ENCODE measurements around the gene AFF1. TPM values are rescaled to one million over a fixed set of nuclear protein-coding genes. Genes with fewer than 3 reads are reported as not detected.
"Not testable (repeated sequence)": the region's sequence is repeated elsewhere in the genome, so short reads cannot be mapped to it uniquely, and the experiment has no call there.

The AFF1 gene
- polyA plus RNA-seq, 3 donors, result 43.6 to 47.3 (median 45.4) TPM

- no peak for DNase-seq (ENCODE audit: low read depth in 3 of 3, low spot score in 2 of 3)
Measured at GRCh38 chr4:87010192-87010591, 75.4 kb downstream of the AFF1 start.

GRCh38 chr4:87011340-87012034 is 76.7 kb downstream of the AFF1 start:
- no peak for DNase-seq (ENCODE audit: low read depth in 3 of 3, low spot score in 2 of 3)

DNA sequence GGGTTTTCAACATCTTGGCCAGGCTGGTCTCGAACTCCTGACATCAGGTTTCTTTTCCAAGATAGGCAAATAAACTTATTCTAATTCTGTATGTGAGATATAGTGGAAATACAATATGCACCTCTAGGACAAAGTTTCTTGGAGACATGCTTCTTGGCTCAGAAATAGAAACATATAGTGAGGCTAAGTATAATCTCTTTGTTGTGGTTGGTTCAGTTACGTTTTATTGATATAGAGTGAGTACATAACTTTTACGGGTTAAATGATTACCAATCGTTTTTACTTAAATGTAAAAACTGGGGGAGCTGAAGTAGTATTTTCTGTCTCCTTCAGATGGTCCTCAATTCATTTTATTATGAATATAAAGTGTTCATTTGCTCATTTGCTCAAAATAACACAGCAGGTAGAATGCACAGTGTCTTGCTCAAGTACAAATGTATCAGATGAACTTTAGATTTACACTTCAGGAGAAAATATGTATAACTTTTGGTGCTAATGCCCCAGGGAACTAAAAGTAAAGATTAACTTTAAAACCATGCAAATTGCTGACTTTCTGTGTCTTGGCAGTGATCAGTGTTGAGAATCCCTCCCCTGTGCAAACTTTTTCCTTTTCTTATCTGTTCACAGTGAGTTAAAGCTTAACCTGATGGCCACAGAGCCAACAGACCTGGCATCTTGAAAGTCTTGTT is 77.6 kb downstream of the AFF1 start:
- DNase-seq (ENCODE audit: low read depth in 3 of 3, low spot score in 2 of 3), result no peak

DNA sequence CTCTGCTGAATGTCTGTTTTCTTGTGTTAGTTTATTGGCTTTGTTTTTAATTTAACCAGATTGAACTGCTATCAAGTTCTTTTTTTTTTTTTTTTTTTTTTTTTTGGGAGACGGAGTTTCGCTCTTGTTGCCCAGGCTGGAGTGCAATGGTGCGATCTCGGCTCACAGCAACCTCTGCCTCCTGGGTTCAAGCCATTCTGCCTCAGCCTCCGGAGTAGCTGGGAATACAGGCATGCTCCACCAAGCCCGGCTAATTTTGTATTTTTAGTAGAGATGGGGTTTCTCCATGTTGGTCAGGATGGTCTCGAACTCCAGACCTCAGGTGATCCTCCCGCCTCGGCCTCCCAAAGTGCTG is 78.1 kb downstream of the AFF1 start:
- DNase-seq (ENCODE audit: low read depth in 3 of 3, low spot score in 2 of 3), result not testable (repeated sequence)

- DNase-seq (ENCODE audit: low read depth in 3 of 3, low spot score in 2 of 3), result no peak
Measured at GRCh38 chr4:87014284-87014782, 79.5 kb downstream of the AFF1 start.

DNA sequence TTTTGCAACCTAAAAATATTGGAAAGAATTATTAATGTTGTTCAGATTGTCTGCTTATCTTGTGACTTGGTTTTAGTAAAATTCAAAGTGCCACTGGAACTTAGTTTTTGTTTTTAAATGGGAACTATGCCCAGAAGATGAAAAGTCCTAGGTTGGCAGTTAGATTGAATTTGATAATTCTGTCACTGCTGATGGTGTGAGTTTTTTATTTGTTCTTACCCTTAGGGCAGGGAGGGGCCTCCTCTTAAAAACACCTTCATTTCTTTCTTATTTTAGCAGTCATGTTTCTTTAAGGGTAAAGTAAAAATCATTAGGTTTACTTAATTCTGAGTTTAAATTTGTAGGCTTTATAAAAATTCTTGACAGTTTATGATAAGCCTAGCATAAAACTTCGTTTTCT is 80.6 kb downstream of the AFF1 start:
- no peak for DNase-seq (ENCODE audit: low read depth in 3 of 3, low spot score in 2 of 3)

DNA sequence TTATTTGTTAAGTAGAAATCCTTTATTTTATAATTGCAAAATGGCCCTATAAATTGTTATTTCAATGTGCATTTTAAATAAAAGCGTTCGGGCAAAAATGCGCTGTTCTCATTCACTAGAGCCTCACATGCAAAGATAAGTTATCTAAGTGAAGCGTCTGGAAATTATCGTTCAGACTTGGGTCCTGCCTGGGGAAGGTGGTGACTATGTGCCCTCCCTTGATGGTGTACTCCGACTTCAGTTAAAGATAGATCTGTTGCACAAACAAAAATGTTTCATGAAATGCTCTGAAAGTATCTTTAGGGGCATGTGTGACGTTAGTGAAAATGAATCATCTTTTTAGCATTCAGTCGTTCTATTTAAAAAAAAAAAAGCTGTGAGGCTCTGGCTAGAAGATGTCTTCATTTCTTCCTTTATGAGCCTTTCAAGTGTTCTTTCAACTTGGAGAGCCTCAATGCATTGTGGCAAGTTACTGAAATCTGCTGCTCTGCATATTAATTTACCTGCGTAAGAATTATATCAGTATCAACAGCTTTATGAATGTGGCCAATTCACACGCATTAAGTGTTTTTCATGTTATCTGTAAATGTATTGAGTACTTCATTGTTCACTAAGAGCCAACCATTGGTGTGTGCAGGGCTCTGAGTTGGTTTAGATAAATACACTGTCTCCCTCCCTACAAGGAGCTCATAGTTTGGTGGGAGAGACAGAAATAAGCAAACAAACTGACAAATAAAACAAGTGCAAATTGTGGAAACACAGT is 83.0 kb downstream of the AFF1 start:
- DNase-seq (ENCODE audit: low read depth in 3 of 3, low spot score in 2 of 3), result no peak

- no peak for DNase-seq (ENCODE audit: low read depth in 3 of 3, low spot score in 2 of 3)
Measured at GRCh38 chr4:87018753-87019152, 83.9 kb downstream of the AFF1 start.

DNA sequence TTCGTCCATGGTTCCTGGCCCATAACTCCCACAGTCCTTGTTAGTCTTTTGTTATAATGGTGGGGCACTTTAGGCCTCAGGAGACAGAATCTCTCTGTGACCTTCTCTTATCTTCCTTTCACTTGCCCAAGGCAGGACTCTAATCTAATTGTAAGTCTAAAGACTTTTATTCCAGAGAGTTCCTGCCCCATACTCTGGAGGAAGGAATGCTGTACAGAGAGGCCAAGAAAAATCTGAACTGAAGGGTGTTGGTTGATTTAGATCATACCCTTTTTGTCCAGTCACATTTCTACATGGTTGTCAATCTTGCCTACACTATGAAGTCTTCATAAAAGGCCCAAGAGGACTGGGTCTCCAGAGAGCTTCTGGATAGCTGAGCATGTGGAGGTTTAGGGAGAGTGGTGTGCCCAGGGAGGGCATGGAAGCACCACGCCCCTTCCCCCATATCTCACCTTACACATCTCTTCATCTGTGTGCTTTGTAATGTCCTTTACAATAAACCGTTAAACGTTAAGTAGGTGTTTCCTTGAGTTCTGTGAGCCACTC is 84.5 kb downstream of the AFF1 start:
- no peak for DNase-seq (ENCODE audit: low read depth in 3 of 3, low spot score in 2 of 3)

DNA sequence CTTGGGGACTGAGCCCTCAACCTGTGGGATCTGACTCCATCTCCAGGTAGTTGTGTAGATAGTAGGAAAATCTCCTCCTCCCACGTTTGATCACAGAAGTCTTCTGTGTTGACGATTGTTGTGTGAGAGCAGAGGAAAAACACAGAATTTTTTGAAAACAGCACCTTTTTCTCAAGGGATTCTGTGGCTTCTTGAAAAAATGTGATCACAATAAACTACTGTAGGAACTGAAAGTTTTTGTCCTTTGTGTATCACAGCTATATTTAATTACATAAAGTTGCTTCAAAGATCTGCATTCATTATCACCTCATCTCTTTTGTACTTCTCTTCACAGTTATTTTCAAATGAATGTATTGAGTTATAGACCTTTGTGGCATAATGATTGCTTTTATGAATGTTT is 85.1 kb downstream of the AFF1 start:
- DNase-seq (ENCODE audit: low read depth in 3 of 3, low spot score in 2 of 3), result no peak

- DNase-seq (ENCODE audit: low read depth in 3 of 3, low spot score in 2 of 3), result no peak
Measured at GRCh38 chr4:87024201-87024600, 89.4 kb downstream of the AFF1 start.

GRCh38 chr4:87025023-87025613 is 90.3 kb downstream of the AFF1 start:
- DNase-seq (ENCODE audit: low read depth in 3 of 3, low spot score in 2 of 3), result no peak

DNA sequence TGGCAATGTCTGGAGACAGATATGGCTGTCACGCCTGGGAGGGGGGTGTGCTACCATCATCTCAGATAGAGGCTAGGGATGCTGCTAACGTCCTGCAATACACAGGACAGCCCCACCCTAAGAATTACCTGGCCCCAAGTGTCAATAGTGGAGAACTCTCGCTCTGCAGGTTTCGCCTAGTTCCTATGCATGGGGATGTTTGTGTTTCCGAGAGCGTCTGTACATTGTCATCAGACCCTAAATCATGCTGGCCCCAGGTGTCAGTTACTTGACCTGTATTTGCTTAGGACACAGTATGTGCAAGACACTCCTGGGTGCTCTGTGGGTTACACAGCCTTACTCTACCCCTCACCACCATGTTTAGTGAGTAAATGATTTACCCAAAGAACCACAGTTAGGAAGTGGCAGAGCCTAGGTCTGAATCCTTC is 90.8 kb downstream of the AFF1 start:
- DNase-seq (ENCODE audit: low read depth in 3 of 3, low spot score in 2 of 3), result no peak

DNA sequence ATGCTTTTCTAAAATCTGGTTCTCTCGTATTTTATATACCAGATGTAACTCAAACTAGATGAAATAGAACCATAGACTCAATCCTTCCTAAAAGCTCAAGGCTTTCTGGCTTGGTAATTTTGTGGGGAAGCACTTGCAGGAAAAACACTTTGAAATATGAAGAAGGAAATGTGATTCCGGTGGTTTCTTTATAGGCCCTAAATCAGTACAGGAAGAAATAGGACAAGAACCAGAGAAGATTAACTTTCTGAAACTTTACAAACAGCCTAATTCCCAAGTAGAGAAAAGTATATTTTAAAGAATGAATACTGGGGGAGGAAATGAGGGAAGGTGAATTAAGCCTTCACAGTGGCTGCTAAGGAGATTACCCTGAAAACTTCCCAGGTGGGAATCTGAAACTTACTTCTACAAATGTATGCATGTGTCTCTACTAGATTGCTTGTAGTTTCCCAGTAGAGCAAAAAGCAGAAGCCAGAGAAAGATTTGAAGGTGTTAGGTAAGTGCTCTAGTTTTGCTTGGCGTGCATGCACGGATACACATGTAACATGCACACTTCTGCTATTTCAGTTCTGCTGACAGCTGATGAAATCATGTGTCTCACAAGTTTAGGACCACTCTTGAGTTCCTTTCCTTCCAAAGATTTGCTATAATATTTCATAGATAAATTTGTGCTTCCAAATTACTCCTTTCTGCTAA is 92.1 kb downstream of the AFF1 start:
- no peak for DNase-seq (ENCODE audit: low read depth in 3 of 3, low spot score in 2 of 3)

GRCh38 chr4:87029356-87029755 is 94.5 kb downstream of the AFF1 start:
- DNase-seq (ENCODE audit: low read depth in 3 of 3, low spot score in 2 of 3), result no peak

GRCh38 chr4:87030124-87030523 is 95.3 kb downstream of the AFF1 start:
- DNase-seq (ENCODE audit: low read depth in 3 of 3, low spot score in 2 of 3), result no peak

- DNase-seq (ENCODE audit: low read depth in 3 of 3, low spot score in 2 of 3), result no peak
Measured at GRCh38 chr4:87030755-87031441, 96.1 kb downstream of the AFF1 start.

DNA sequence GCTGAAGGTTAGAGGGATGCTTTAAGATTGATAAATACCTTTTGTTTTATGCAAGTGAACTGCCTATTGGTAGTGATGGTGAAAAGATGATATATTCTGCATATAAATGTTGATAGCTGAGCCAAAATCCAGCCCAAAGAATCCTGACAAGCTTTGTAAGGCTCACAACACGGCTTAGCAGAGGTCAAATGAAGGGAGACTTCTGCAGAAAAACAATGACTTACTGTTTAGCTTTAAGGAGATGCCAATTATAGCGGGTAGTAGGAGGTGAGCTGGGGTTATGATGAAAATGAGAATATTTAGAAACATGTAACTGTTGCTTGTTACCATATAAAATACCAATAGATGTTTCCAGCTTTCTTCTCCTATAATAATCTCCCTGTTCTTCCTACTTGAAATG is 97.1 kb downstream of the AFF1 start:
- no peak for DNase-seq (ENCODE audit: low read depth in 3 of 3, low spot score in 2 of 3)

GRCh38 chr4:87032884-87033533 is 98.2 kb downstream of the AFF1 start:
- DNase-seq (ENCODE audit: low read depth in 3 of 3, low spot score in 2 of 3), result no peak
